NCI-H2081 (cell line): ENCODE data around the gene GAS2L1.

ENCODE experiments used
- DNase-seq, 2 experiments: peaks; one replicate each; lab custom pipeline; 2025; lab: John Stamatoyannopoulos, UW

GAS2L1 gene

GRCh38 chr22:29309332-29310064, 3.0 kb downstream of the GAS2L1 start:
- no peak for DNase-seq

- no peak for DNase-seq
Measured at GRCh38 chr22:29310065-29310862, 3.8 kb downstream of the GAS2L1 start.

GRCh38 chr22:29310863-29311339, 4.5 kb downstream of the GAS2L1 start:
- peak; percentile 49 to 52 for DNase-seq

GRCh38 chr22:29311464-29312217, 5.2 kb downstream of the GAS2L1 start:
- no peak for DNase-seq

GRCh38 chr22:29312218-29313125, 6.0 kb downstream of the GAS2L1 start:
- DNase-seq = no peak

GRCh38 chr22:29313126-29313575, 6.7 kb downstream of the GAS2L1 start:
- no peak for DNase-seq

GRCh38 chr22:29313576-29314466, 7.4 kb downstream of the GAS2L1 start:
- DNase-seq = peak; percentile 2 to 28

- no peak for DNase-seq
Measured at GRCh38 chr22:29314537-29315285, 8.3 kb downstream of the GAS2L1 start.

- DNase-seq = peak in 1 of 2 experiments; percentile 11
Measured at GRCh38 chr22:29315286-29316140, 9.1 kb downstream of the GAS2L1 start, which contains the start of gene RASL10A. TSS of gene RASL10A (minus strand) at chr22:29315697. CDS start at chr22:29315246, 451 bp downstream.

GRCh38 chr22:29316141-29316828, 9.8 kb downstream of the GAS2L1 start:
- no peak for DNase-seq

GRCh38 chr22:29317827-29318454, 11.5 kb downstream of the GAS2L1 start:
- DNase-seq = no peak

GRCh38 chr22:29319072-29319471, 12.6 kb downstream of the GAS2L1 start:
- no peak for DNase-seq

- no peak for DNase-seq
Measured at GRCh38 chr22:29320546-29320945, 14.1 kb downstream of the GAS2L1 start.

- DNase-seq = no peak
Measured at GRCh38 chr22:29323641-29324040, 17.2 kb downstream of the GAS2L1 start.

GRCh38 chr22:29325356-29325755, 18.9 kb downstream of the GAS2L1 start:
- no peak for DNase-seq

- no peak for DNase-seq
Measured at GRCh38 chr22:29325785-29326315, 19.4 kb downstream of the GAS2L1 start.

- no peak for DNase-seq
Measured at GRCh38 chr22:29326481-29326880, 20.0 kb downstream of the GAS2L1 start.
